ENCODE results near the gene VWA8.
"Not testable (repeated sequence)": the region's sequence is repeated elsewhere in the genome, so short reads cannot be mapped to it uniquely, and the experiment has no call there.

Gene VWA8

DNA sequence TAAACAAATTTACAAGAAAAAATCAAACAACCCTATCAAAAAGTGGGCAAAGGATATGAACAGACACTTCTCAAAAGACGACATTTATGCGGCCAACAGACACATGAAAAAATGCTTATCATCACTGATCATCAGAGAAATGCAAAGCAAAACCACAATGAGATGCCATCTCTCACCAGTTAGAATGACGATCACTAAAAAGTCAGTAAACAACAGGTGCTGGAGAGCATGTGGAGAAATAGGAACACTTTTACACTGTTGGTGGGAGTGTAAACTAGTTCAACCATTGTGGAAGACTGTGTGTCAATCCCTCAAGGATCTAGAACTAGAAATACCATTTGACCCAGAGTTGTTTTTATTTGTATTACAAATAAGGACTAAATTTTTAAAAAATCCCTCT, 215.4 kb downstream of the VWA8 start:
- DNase-seq (ENCODE audit: low spot score), result not testable (repeated sequence)

DNA sequence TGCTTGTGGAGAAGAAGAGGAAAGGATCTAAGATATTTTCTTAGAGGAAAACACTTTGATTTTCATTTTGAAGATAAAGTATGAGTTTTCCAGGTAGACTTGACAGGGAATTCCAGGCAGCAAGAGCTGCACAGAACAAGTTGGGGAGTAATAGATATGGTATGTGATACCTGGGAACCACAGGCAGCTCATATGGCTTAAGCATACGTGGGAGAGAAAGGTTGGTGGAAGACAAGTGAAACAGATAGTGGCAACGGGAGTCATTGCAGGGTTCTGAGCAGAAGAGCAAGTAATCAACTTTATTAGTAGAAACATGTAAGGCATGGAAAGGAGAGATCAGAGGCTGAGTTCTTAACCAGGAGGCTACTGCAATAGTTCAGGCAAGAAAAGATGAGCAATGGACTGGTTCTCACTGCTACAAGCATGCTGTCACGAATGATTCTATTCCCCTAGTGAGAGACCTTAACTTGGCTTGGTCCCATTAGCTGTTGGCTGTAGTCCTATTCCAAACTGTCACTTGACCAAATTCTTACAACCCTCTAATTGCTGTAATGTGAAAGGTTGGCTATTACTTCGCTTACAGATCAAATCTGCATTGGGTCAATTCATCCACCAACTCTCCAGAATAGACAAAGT, 217.9 kb downstream of the VWA8 start:
- no peak for DNase-seq (ENCODE audit: low spot score)

DNA sequence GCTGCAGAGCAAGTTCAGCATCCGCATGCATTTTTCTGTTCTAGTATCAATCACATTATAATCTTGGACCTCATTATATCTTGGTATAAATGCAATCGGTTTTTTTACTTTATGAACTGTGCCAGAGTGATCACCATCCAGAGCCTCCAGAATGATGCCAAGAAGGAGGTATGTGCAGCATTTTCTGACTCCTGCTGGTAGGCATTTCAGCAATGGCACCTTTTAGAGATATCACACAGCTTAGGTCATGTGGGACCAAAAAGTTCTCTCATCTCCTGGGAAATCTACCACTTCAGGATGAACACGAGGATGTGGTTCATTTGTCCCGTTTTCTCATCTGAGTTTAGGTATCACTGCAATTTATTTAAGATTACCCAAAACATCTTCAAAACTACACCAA, 220.4 kb downstream of the VWA8 start:
- no peak for DNase-seq (ENCODE audit: low spot score)

DNA sequence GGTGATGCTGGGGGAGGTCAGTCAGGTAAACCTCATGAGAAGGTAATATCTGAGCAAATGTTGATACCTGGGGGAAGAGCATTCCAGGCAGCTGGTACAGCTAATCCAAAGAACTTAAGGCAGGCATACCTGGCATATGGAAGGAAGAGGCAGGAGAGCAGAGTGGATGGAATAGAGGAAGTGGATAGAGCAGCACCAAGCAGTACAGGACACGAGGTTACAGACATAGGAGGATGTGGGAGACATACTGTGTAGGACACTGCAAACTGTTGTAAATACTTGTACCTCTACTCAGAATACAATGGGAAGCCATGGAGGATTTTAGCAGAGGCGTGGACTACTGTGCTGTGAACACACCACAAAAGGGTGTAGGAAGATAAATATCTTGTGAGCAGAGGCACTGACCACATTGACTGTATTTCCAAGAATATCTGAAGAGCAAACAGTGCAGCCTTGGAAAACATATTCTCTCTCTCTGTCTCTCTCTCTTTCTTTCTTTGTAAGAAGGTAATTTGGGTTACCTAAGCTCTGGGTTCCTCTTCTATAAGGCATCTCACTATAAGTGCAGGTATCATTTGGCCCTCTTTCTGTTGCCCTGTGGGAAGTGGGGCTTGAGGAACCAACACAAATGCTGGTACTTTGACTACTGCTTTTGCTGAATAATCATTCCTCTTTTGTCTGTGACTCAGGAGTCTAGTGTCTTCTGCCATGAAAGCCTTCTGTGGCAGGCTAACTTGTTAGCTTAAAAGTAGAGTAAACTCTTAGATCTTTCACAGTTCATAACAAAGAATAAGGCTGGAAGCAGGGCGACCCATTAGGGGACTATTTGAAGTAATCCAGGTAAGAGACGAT, 238.0 kb downstream of the VWA8 start:
- no peak for DNase-seq (ENCODE audit: low spot score)

DNA sequence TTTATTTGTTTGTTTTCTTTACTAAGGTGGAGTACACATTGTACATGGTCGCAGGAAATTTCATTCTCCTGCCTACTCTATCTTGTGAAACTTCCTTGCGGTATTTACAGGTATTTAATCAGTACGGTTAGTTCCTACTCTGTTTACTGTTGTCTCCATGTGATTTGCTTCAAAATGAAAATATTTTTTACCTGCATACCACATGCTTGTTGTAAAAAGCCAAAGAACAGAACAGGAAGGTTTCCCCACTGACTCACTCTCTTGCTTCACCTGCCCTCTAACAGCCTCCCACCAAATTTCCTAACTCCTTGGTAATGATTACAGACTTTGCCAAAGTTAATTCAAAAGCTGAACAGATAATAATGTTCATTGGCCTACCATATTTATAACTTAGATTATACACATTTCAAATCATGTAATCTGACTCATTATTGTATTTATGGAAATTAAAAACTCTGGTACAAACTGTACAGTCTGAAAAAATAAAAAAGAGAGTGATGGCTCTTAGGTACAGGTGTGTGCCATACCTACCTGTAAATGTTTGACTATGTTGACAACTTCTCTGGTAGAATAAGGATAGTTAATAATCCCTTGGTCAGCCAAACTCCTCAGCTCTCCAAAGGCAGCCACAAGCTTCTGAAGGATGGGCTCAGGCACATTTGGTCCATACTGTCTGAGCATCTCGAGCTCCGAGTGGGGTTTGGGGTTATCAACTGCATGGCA, 239.9 kb downstream of the VWA8 start:
- DNase-seq (ENCODE audit: low spot score), result no peak

DNA sequence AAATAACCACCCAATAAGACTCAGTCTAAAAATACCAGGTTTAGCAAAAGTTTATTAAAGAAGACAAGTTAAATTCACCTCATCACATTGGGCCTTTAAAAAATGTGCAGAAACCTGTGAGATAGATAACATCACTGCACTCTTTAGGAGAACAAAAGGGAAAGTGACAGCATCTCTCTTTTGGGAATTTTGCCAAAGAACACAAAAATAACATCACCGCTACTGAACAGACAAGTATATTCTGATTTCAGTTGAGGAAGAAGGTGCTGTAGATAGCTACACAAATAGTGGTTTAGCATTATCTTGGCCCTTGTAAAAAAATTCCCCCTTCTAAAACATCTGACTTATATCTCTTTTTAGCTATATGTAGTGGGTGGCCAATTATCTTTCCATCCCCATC, 244.7 kb downstream of the VWA8 start:
- DNase-seq (ENCODE audit: low spot score), result no peak

DNA sequence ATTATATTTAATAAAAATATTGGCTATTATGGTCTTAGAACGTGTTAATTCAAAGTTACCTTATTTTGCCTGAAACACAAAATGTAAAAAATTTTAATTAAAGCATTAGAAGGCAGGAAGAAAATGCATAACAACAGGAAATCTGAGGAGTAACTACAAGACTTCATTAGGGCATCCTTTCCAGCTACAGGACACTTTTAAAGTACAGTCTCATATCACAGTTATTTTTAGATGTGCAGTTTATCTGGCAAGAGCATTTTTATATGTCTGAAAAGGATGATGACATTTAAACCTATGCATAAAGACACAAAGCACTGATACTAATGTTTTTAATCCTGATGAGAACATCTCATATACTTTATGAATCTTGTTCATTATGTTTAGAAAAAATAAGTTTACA, 247.5 kb downstream of the VWA8 start:
- no peak for DNase-seq (ENCODE audit: low spot score)

DNA sequence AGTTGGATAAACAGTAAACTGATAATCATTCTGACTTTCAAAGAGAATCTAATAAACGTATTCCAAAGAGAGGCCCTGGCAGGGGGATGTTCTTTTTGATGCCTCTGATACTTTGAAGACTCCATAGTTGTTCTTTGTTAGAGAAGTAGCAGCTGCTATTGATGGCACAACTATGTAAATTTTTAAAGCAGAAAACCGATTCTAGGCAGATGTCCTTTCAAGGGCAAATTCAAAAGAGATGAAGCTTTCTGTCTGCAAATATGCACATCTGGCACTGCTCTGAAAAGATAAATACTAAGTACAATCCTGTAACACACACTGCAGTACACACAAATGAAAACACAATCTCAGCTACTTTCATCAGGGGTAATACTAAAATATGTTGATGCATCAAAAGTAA, 250.1 kb downstream of the VWA8 start:
- no peak for DNase-seq (ENCODE audit: low spot score)

DNA sequence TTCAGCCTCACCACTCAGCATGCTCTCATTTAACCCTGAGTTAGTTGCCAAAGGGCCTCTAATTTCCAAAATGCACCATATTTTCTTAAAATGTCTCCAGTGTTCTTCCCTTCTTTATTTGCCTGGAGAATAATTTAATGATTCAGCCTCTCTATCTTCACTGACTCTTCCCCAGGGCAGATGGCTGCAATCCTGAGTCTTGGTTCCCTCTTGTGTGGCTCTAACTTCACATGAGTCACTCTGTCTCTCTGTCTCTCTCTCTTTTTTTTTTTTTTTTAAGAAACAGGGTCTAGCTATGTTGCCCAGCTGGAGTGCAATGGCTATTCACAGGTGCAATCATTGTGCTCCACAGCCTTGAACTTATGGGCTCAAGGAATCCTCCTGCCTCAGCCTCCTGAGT, 251.4 kb downstream of the VWA8 start:
- DNase-seq (ENCODE audit: low spot score), result no peak

DNA sequence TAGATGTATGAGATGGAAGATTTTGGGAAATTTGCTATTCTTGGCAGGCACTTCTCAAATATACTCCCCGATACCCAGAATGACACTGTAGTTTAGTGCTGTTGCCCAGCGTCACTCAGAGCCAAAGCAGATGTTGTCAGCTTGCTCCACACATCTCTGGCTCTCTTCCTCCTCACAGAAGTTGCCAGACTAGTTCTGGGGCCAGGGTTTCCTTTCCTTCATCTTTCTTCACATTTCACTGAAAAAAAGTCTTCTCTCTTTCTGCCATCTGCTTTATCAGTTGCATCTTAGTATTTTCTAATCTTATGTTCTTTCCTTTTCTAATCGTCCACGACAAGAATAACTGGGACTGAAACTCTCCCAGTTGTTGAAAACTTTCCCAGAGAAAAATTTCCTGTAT, 252.2 kb downstream of the VWA8 start:
- no peak for DNase-seq (ENCODE audit: low spot score)

DNA sequence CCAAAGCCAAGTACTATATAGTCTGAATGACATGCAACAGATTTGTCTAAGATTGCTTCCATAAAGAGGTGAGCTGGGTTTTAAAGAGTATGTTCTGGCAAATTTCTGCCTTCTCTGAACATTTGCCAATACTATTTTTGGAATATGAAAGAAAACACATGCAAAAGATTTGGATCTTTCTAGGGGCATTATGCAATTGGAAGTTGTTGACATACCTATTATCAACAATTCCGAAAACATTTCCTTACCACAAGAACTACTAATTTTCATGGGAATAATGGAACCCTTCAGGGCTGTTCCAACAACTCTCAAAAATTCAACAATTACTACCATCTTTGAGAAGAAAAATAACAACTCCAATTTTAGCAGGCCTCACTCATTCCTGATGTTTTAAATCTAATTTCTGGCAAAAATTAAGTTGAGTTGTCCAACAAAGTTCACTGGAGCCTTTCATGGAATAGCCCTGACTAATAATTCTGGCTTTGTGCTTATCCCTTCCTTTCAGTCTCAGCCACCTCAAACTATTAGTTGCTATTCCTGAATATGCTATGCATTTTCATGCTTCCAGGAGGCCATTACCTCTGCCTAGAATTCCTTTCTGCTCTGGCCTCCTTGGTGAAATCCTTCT, 253.6 kb downstream of the VWA8 start:
- no peak for DNase-seq (ENCODE audit: low spot score)

DNA sequence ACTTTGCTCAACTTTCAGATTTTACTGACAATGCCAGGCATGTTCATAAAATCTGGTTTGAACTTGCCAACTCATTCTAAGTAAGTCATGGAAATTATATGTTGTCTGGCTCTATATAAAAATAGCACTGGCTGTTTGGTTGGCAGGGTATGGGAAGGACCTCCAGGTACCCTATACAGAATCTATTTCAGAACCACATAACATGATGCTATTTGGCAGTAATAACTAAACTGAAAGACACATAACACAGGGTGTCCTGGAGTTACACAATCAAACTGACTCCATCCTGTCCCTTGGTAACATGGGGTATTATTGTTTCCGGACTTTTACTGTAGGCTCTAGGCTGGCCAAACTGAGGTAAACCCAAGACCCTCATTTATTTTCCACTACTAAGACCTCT, 254.8 kb downstream of the VWA8 start:
- DNase-seq (ENCODE audit: low spot score), result no peak

DNA sequence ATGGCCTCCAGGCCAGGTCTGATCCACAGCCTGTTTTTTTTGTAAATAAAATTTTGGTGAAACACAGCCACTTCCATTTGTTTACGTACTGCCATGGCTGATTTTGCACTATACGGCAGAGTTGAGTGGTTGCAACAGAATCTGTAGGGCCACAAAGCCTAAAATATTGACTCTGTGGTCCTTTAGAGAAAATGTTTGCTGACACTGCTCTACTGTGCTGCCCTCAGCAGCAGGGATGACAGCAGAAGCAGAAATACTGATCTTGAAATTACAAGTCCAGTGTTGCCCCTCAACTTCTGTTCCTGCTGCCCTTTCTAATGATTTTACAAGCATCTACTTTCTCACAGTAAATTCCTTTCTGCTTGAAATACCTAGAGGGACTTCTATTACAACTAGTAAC, 258.4 kb downstream of the VWA8 start:
- DNase-seq (ENCODE audit: low spot score), result no peak

DNA sequence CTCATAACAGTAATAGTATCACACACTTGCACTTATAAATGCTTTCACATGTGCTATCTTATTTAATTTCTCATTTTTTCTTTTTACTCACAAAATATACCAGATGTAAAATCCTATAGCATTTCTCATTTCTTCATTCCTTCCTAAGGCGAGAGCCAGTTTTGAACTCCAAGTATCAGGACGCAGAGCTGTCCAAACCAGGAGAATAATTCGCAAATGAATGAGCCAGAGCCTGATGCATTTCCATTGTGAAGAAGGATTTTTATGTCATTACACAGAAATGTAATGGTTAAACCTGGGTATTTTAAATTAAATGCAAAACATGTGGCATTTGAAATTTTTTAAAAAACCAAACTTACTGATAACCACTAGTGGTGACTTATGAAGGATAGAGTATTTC, 259.2 kb downstream of the VWA8 start:
- no peak for DNase-seq (ENCODE audit: low spot score)

DNA sequence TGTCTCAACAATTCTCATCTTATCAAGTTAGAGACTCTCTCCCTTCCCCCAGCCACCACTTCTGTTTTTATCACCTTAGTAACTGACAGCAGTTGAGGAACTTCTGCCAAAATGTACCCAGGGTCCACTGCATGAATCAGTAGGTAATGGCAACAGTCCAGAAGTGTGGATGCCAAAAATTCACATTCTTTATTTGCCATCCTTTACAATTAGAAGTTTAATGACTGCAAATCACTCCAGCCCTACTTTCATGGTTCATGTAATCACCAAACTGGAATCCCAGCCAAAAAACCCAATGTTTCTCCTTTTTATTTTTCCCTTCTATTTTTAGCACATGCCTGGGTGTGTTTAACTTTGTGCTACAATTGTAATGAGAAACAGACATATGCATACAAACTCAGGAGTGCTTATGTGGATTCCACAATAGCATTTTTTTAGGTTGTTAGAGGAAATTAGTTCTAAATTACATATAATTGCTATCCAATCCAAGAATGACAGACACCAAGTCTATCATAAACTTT, 260.1 kb downstream of the VWA8 start:
- DNase-seq (ENCODE audit: low spot score), result no peak

DNA sequence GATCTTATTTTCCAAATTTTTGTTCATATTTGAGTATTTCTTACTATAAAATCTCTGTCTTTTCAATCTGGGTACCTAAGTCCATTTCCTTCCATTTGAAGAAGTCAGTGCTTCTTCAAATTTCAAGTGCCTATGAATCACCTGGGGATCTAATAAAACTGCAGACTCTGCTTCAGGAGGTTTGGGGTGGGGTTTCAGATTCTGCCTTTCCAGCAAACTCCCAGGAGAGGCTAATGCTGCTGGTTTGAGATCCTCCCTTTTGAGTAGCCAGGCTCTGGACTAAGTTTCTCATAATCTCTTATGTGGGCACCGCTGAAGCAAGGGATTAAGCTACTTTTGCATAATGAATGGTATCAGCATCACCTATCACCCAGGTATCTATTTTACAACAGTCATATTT, 261.1 kb downstream of the VWA8 start:
- DNase-seq (ENCODE audit: low spot score), result no peak

DNA sequence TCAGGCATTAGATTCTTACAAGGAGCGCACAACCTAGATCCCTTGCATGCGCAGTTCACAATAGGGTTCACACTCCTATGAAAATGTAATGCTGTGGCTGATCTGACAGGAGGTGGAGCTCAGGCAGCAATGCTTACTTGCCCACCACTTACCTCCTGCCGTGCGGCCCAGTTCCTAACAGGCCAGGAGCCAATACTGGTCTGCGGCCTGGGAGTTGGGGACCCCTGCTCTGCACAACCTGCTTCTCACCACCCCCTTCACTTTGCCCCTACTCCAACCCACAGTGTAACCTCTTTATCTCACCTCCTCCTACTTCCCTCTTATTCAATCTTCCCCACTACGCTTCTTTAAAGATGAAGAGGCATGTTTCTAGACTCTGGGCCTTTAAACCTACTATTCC, 263.3 kb downstream of the VWA8 start:
- no peak for DNase-seq (ENCODE audit: low spot score)

DNA sequence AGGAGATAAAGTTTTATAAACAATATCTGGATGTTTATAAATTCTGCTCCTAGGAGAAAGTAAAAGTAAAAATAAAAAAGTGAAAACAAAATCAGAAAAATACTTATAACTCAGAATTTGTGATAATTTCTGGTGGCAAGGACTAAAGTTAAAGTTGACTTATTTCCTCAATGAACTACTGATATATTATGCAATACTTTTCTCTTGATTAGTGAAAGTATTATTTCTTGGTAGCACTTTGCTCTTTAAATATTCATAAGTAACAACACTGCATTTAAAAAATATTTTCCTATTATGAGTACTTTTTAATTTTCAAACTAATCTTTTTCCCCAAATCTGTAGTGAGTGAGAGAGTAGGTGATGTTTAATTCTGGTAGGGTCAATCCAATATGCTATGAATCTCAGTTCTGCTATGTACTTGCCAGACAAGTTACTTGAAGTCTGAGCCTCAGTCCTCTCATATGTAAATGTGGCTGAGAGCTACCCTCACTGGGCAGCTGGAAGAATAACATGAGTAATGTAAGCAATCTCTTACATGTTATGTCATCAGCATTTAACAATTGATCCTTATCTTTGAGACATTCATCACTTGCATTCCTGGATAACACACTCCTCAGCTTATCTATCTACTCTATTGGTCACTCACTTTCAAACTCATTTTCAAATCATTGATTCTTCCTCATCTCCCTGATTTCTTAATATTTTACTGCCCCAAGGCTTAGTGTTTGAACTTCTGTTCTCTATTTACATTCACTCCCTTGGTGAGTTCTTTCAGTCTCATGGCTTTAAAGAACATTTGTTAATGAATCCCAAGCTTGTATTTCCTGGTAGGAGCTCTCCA, 264.5 kb downstream of the VWA8 start:
- DNase-seq (ENCODE audit: low spot score), result no peak

DNA sequence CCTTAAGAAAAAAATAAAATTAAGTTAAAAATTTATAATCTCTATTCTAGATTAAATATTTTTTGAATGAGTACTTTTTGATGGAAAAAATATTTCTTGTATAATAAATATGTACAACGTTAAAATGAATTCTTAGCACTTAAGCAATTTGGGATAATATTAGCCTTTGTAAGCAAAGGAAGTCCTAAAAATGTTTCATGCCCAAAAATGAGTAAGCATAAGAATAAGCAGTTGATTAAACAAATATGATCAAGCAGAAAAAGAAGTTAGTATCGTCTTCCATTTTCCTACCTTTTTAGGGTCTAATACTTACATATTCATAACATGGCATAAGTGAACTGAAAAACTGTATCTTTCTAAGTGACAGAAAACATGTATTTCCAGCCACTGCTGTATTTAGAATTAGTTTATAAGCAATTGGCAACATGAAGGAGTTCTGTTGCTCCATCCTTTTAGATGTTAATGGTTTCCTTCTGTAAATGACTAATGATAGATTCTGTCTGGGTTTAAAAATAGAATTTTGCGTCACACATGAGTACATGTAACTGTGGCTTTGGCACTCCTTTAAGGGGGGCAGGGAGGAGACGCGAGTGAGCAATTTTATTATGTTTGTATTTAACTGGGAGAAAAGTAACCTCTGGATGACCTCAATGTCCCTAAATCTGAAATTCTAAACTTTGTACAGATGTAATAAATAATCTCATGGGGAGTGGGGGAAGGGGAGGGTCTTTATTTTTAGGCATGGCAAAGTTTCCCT, 266.2 kb downstream of the VWA8 start:
- no peak for DNase-seq (ENCODE audit: low spot score)

DNA sequence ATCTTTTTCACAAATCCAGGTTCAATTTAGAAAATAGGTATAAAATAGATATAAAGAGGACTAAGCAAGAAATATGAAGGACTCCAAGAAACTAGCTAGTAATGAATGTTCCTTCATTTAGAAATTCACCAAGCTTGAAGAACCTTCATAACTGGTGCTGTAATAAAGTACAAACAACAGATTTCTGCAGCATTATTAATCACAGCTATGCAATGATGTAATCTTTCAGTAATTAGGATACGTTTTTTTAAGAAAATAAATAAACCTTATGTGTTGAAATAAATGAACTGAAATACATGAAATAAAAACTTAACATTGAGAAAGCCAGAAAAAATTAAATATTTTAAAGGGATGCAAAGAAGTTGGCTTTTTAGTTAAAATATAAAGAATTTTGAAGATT, 267.5 kb downstream of the VWA8 start:
- no peak for DNase-seq (ENCODE audit: low spot score)

DNA sequence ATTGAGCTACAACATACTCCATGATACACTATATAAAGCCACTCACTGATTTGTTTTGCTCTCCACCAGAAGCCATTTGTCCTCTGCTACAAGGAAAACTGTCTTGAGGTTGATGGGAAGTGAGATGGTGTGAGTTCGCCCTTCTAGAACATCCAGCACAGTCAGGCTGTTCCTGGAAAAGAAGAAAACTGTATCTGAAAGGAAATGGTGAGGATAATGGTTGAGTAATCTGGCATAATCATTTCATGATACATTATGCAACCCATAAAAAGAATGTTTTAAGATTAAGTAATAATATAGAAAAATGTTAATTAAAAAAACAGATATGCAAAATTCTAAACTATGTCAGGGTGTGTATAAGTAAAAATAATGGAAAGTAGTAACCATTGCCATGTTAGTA, 269.6 kb downstream of the VWA8 start:
- DNase-seq (ENCODE audit: low spot score), result no peak
